HG02884 (cell line): ENCODE data around the gene AGPS.
"Not testable (repeated sequence)": the region's sequence is repeated elsewhere in the genome, so short reads cannot be mapped to it uniquely, and the experiment has no call there.

Experiments
- ATAC-seq: cut with Tn5 transposase; IDR thresholded peaks from one replicate; pipeline ENCODE4 v1.9.1; 2021; ENCODE audit warnings: mild to moderate bottlenecking, moderate library complexity; ENCODE audit not compliant: unreplicated experiment

AGPS gene

DNA sequence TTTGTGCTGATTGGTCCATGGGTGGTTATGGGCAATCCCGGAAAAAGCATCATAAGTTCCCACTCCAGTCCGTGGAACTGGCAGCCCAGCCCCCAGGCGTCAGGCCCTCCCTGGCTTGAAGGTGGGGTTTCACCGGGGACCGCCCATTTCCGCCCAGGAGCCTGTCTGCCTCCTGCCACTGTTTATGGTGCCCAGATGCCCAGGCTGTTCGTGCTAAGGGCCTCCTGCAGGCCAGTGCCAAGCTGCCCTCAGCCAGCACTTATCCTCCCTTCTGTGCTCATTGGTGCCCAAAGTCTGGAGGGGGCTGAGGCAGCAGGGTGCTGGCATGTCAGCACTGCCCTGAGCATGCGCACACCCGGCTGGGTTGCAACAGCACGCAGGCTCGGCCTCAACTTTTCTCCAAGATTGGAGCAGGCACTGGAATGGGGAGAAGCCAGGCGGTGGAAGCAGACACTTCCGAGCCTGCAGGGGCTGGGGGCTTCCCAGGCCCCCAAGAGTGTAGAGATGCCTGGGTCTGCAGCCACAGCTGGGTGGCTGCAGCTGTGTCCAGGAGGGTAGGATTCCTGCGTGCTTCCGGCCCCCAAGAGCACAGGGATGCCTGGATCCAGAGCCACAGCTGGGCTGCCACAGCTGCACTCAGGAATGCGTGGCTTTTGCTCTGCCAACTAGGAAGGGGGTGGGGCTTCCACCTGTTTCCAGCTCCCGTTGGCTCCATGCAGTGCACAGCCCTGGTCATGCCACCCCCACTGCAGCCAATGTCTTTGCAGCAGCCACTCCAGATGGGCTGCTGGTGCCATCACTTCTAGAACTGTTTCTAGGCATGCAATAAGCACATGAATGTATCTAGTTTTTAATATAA, 74.0 kb downstream of the AGPS start:
- no peak for ATAC-seq

DNA sequence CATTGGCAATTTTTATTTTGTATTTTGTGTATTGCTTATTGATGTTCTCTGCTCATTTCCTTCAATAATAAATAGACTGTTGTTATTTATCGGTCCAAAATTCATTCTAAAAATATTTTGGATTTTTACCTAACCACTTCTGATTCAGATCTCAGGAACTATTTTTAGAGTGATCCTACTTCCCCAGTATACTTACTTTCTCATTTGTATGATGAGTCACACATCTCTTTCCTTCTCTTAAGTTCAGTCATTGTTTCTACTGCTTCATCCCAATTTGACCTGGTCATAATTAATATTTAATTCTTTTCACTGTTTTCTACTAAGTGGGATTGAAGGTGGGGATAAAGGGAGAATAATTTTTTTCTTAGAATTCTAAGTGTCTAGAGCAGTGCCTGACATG, 75.1 kb downstream of the AGPS start:
- no peak for ATAC-seq

DNA sequence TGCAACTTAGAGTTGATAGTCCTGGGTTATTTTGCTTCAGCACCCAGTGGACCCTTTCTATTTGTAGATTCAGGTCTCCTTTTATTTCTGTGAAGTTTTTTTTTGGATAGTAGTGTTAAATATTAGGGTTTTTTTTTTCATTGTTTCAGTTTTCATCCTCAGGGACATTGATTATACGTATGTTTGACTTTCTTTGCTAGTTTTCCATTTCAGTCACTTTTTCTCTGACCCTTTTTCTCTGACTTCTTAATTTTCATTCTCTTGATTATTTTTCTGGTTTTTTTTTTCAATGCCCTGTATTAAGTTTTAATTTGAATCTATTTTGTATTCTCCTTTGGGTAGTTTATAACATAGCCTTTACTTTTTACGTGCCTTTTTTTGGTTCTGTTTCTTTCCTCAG, 79.4 kb downstream of the AGPS start:
- no peak for ATAC-seq

DNA sequence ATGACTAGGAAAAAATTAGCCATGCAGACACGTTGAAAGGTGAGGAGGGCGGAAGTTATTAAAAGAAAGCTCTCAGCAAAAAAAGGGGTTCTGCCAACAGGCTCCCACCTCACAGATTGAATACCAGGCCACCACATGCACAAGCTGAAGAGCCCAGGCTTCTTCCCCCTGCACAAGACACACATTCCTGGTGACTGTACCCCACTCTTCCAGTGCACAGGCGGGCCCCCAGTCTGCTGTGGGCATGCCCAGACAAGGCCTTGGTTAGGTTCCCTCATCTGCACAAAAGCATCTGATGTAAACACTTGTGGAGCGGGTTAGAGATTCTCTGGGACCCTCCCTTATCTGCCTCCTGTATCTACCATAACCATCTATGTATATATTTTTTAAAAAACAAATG, 81.7 kb downstream of the AGPS start:
- ATAC-seq = no peak

DNA sequence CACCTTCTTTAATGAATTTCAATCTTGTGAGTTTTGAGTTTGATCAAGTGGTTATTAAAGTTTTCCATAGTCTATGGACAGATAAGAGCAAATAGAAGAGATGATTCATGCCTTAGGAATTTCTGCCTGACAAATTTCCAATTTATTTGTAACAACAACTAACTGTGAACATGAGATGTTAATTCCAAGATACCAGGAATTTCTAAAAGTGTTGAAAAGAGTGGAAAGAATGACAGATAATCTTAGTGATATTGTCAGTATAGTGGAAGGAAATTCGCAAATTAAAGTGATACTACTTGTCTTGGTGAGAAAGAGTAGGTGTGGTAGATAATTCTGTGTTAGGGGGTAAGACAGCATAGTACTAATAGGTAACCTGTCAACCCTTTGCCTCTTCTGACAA, 82.4 kb downstream of the AGPS start:
- ATAC-seq = no peak

DNA sequence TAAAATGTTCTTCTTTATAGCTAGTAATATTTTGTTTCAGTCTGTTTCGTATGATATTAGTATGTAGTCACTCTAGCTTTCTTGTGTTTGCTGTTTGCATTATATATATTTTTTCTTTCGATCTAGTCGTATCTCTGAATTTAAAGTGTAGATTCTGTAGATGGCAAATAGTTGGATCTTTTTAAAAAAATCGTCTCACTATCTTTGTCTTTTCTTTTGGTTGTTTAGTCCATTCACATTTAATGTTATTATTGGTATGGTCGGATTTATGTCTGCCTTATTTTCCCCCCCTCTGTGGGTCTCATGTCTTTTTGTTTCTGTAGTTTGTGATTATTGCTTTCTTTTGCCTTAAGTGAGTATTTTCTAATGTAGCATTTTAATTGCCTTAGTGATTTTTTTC, 84.3 kb downstream of the AGPS start:
- ATAC-seq = no peak

DNA sequence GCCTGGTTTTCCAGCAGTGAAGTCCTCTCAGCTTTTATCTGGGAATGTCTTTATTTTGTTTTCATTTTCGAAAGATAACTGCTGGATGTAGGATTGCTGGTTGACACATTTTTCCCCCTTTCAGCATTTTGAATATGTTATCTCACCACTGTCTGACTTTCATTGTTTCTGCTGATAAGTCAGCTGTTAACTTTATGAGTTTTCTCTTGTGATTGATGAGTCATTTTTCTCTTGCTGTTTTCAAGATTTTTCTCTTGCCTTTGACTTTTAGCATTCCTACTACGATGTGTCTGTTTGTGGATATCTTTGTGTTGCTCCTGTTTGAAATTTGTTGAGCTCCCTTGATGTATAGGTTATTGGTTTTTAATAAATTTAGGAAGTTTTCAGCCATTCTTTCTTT, 85.5 kb downstream of the AGPS start:
- no peak for ATAC-seq

DNA sequence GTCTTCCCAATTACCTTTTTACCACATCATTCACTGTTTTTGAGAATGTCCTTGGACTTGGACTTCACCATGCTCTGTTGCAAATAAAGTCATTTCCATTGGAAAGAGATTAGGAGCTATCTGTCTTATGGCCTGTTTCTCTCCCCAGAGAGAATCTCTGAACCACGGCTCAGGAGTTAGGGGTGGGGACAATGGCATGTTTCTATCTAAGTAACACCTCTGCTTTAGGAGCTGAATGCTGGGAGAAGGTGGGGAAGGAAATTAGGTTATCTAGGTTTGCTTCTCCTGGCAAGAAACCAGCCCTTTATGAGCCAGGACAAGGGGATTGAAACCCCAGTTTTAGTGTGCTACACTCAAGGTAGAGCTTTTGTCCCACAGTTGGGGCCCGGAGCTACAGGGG, 86.3 kb downstream of the AGPS start:
- ATAC-seq = no peak

DNA sequence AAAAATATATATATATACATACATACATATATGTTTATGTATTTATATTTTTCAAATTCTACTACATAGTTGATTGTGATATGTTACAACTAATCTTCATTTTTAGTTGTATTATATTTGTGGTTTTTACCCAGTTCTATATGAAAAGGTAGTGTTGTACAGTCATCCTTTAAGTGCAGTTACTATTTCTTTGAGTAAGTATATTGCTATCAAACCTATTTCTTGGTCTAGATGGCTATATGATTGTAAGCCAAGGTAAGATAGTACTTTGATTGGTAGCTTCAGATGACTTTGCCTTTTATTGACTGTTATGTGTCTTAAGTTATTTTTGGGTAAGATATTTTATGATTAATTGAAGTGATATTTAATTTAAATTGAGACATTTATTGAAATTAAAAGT, 89.6 kb downstream of the AGPS start:
- no peak for ATAC-seq

DNA sequence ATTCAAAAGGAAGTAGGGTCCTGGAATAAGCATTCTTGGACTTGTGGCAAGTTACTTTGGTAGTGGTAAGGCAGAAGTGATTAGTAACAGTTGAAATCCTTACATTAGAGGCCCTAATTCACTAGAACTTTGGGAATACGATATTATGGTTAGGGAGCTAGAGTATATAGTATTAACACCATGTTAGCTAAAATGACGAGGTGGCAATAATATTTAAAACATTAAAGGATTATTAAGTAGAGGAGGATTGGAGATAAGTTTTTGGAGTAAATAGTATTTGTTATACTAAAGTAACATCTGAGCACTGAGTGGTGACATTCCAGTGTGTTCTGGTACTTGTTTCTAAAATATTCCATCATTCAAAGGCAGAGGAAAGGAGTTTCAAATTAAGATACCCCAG, 91.0 kb downstream of the AGPS start:
- no peak for ATAC-seq

DNA sequence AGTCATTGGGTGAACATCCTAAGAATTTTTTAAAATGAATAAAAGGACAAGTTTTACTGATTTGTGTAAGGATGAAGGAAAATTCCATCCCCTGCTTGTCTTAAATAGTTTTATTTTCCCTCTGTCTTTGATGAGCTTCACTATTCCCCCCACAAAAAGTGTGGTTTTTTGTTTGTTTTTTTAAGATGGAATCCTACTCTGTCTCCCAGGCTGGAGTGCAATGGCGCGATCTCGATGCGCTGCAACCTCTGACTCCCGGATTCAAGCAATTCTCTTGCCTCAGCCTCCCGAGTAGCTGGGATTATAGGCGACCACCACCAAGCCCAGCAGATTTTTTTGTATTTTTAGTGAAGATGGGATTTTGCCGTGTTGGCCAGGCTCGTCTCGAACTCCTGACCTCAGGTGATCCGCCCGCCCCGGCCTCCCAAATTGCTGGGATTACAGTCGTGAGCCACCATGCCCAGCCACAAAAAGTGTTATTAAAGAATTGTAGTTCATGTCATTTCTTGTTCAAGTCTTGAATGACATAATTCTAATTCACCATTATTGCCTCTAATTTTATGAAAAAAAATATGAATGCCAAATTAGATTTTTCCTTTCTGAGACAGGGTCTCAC, 91.7 kb downstream of the AGPS start:
- ATAC-seq = no peak

DNA sequence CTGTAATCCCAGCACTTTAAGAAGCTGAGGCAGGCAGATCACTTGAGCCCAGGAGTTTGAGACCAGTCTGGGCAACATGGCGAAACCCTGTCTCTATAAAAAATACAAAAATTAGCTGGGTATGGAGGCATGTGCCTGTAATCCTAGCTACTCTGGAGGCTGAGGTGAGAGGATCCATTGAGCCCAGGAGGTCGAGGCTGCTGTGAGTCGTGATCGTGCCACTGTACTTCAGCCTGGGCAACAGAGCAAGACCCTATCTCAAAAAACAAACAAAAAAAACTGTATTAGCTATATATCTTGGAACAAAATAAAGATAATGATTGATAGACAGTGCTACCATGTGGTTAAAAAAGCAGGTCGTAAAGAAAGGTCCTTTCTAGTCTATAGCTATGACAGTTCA, 93.1 kb downstream of the AGPS start:
- not testable (repeated sequence) for ATAC-seq

DNA sequence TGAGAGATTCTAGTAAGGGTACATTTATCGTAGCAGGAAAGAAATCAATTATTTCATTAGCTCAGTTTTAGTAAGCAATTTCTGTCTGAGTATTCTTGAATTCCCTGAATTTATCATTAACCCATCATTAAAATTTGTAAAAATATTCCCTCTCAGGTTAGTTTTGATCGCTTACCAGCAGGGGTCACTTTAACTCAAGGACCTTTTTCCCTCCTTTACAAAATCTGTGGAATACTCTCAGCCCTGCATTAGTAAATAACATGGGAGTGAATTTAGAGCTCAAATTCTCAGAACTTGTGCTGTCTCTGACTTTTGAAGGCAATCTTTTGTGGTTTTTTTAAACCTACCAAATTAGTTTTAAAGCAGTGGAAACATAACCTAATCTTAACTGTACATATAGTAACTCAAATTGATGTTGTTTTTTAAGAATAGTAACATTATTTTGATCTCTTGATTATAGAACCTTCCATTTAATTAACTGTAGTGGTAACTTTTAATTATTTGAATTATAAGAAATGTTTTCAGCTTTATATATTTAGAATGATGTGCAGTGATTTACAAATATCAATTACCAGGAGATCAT, 97.2 kb downstream of the AGPS start:
- no peak for ATAC-seq

DNA sequence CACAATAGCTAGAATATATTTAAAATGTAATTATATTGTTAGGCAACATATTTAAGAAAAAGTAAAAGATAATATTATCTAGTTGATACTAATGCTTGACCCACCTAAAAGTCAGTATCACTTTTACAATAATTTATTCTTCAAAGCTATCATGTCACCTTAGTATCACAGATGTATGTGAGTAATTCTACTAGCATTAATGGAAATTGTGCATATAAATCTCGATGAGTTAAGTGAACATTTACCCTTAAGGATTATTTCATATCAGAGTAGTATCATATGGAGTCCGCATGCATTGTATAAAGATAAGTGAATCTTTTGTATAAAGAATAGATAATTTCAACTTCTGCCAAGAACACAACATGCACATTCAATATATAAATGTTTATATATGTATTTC, 103.4 kb downstream of the AGPS start:
- ATAC-seq = no peak

DNA sequence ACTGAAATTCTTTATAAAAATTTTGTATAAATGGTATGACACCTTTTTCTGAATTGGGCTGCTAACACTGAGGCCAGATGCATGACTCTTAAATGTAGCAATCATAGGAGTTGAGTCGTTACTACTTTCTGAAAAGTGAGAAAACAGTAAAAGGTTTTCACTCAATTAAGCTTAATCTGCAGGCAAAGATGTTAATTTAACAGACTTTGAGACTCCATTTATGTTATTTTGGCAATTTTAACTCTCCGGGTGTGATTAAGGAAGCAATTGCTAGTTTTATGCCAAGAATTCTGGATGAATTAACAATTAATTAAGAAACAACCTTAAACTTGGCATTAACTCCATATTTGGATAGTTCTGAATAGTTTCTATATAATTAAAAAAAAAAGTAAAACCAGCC, 104.3 kb downstream of the AGPS start:
- no peak for ATAC-seq

DNA sequence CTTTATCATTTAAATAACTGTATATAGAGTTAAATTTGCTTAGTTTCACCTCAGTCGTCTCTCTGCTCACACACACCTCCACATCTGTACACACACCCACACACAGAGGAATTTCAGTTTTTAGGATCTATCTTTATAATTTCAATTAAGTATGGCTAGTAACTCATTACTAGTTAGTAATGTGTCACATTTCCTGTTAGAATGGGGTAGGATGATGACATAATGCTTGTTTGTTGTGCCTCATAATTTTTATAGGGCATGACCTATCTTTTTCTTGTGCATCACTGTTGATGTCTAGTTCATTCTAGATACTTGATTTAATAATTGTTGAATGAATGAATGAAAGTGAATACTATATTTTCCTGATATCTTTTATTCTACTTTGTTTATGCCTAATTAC, 108.6 kb downstream of the AGPS start:
- no peak for ATAC-seq

DNA sequence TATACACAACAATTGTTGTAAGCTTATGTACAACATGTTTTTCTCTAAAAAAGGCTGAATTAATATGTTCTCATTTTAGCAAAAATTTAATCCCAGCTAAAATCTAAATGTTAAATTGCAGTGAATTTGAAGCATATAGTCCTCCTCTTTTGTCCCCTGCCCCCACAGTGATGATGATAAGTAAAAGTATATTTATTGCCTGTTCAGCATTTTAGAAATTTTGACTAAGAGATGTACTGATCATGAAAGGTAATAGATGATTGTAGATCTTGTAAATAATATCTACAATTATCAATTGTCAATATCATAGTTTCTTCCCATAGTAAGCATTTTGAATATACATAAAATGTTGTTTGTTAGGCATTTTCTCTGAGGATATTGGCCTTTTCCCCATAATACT, 113.9 kb downstream of the AGPS start:
- ATAC-seq = no peak

DNA sequence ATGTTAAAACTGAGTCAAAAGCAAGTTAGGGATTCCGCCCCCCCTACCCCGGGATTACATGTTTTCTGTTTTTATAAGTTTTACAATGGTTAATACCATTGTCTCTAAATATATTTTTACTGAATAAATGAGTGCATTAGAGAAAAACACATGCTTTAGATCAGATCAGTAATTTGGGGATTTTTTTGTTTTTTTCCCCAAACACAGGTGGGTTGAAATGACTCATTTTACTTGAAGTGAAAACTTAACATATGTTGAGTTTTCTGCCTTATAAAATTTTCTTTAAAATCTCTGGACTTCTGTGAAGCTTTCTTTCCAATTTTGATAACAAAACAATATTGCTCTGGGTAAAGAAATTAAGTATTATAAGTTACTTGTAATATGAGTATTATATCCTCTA, 114.4 kb downstream of the AGPS start:
- no peak for ATAC-seq

DNA sequence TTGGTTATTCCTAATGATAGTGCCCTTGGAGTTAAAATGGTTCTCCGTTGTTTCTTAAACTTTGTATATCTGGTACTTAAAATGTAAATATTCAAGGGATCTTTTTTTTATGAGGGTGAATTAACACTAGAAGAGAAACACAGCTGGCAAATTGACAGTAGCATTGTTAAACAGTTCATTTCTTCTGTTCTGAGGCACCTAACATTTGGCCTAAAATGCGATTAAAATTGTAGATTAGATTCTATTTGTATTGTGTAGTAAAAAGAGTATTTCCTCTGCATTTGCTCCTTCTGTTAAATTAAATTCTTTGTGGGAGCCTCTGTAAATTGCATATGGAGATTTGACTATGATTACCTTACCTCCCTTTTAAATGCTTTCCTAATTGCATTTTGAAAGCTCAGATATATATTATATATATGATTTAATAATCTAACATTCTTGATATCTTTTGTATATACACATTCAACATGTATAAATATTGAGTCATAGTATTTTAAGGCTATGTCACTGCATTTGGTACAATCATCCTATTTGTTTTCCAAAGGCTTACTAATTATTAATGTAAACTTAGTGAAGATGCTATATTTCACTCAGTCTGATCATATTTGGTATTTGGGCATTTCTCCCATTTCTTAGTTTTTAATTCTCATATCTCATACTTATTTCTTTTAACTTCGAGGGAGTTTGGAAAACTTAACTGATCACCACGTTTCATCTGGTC, 124.4 kb downstream of the AGPS start:
- no peak for ATAC-seq

DNA sequence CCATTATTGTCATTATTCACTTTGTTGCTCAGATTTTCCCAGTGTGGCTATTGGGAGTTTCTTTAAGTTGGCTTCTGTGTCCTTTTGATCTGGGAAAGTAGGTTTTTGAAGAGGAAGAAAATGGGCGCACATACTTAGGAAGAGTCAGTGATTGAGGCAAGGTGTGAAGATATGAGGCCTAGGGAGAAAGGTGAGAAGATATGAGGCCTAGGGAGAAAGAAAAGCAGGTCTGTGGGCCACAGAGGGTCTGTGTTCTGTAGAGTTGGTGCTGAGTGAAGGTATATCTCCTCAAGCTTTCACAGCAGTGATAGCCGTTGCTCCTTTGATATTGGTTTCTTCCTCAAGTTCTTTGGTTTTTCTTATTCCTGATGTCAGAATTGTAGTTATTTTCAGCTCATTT, 126.2 kb downstream of the AGPS start:
- ATAC-seq = no peak

DNA sequence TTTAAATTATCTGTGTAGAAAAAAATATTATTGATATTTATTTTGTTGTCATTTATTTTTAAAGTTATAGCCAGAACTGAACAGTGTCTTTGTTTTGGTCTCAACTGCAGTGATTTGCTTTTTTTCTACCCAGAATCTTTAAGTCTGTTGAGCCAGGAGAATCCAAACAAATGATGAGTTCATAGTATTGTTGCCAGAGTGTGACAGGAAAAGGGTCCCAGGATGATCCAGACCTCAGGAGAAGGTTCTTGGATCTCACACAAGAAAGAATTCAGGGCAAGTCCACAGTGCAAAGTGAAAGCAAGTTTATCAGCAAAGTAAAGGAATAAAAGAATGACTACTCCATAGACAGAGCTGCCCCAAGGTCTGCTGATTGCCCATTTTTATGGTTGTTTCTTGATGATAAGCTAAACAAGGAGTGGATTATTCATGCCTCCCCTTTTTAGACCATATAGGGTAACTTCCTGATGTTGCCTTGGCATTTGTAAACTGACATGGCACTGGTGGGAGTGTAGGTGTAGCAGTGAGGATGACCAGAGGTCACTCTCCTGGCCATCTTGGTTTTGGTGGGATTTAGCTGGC, 127.1 kb downstream of the AGPS start:
- ATAC-seq = no peak
